ENCODE data around the gene CCDC92B.
"Not testable (repeated sequence)": the region's sequence is repeated elsewhere in the genome, so short reads cannot be mapped to it uniquely, and the experiment has no call there.

Gene CCDC92B

DNA sequence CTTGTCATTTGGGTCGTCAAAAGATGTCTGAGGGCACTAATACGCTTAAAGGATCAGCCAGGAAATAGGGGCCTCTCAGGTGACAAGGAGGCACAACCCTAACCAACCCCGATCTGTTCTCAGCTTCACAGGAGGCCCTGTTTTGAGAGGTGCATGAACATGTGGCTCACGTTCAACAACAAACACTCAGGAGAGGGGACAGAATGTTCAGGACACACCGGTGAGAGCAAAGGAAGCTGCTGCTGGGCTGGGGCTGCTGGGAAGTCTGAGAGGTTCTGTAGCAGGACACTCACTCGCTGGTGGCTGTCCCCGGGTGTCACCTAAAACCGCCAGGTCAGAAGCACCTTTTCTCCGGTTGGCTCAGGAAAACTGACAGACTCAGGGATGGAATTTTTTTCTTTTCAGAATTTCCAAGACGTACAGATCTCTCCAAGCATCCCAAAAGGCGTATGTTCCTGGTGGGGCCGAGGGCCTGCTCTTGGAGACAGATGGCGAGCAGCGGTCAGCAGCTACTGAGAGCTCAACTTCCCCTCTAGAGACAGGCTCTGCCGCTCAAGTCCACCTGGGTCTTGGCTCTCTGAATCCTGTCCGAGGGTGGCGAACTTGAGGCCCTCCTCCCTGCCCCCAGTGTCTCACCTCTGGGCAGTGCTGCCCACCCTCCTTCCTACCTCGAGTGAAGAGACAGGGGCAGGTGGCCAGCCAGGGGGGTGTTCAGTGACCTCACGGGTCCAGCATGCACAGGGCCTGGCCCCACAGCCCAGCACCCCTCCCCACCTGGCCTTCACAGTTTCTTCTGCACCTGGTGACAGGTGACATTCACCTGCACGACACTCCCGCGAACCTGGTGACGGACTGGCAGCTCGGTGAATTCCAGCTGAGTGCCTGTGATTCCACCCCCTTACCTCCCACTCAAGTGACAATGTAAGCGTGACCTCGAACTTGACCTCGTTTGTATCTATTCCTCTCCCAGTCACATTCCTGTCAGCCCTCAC, 60.8 kb downstream of the CCDC92B start:
- Histone ChIP-seq H3K36me3 (ENCODE audit: control insufficient read depth, insufficient read depth, low read length) (no peaks in the 10 kb centered on the region), H3K27me3 (ENCODE audit: control insufficient read depth, insufficient read depth, low read length) (no peaks in the 10 kb centered on the region), H3K4me3 (ENCODE audit: low read length) (no peak overlapping the region), H3K4me1 (ENCODE audit: control insufficient read depth, insufficient read depth, low read length) (peaks cover 4% of the 10 kb centered on the region), H3K9ac (ENCODE audit: low read length) (no peak overlapping the region), H3K9me3 (ENCODE audit: control insufficient read depth, low read length) (no peaks in the 10 kb centered on the region)

DNA sequence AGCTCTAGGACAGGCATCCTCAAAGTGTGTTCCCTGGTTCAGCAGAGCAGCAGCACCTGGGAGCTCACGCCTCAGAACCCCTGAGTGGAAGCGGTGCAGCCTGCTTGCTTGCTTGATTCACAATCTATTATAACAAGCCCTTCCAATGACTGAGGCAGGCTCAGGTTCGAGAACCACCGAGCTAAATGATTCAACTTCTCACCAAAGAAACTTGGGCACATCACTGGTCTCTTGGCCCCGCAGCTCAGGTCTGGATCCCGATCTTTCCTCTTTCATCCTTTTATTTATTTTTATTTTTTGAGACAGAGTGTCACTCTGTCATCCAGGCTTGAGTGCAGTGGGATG, 62.4 kb downstream of the CCDC92B start:
- Histone ChIP-seq H3K9me3 (ENCODE audit: control insufficient read depth, low read length) (no peaks in the 10 kb centered on the region), H3K36me3 (ENCODE audit: control insufficient read depth, insufficient read depth, low read length) (no peaks in the 10 kb centered on the region), H3K9ac (ENCODE audit: low read length) (no peak overlapping the region), H3K27me3 (ENCODE audit: control insufficient read depth, insufficient read depth, low read length) (no peaks in the 10 kb centered on the region), H3K4me3 (ENCODE audit: low read length) (no peak overlapping the region), H3K4me1 (ENCODE audit: control insufficient read depth, insufficient read depth, low read length) (peaks cover 4% of the 10 kb centered on the region)

DNA sequence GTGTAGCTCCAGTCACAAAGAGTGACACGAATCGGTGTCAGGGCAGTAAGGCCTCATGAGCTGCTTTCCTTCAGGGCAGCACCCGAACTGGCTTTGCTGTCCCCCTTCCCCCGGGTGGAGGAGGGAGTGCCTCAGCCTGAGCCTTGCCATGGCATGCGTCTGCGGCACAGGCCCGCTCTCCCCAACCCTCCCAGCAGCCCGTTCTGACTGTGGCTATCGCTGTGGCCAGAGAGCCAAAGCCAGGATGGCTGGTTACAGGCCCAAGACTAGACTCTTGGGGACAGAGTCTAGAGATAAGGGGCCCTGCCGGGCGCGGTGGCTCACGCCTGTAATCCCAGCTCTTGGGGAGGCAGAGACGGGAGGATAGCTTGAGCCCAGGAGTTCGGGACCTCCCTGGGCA, 63.8 kb downstream of the CCDC92B start:
- peaks cover 4% of the 10 kb centered on the region for H3K36me3 ChIP-seq (ENCODE audit: control insufficient read depth, insufficient read depth, low read length)

DNA sequence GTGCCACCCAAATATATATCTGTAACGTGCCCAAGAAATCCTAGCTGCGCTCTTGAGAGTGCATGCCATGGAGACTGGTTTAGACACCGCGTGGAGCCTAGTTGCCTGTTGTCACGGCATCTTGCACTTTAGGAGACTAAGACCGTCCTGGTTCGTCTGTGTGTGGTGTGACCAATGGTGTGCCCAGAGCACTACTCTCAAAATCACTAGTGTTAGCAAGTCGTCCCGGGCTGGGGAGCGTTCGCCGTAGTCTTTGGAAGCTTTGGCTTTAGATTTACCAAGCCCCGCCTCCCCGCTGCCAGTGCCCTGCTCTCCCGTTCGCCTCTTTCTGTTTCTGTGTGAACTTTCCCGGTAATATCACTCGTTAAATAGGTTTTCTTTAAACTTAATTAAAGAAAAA, 64.9 kb downstream of the CCDC92B start:
- peaks cover 7% of the 10 kb centered on the region for H3K36me3 ChIP-seq (ENCODE audit: control insufficient read depth, insufficient read depth, low read length)

More for the DNA sequence above, 63.8 kb downstream of the CCDC92B start:
- Histone ChIP-seq H3K9me3 (ENCODE audit: control insufficient read depth, low read length) (no peaks in the 10 kb centered on the region), H3K4me3 (ENCODE audit: low read length) (no peak overlapping the region), H3K9ac (ENCODE audit: low read length) (no peak overlapping the region), H3K27me3 (ENCODE audit: control insufficient read depth, insufficient read depth, low read length) (no peaks in the 10 kb centered on the region), H3K4me1 (ENCODE audit: control insufficient read depth, insufficient read depth, low read length) (peaks cover 4% of the 10 kb centered on the region)

DNA sequence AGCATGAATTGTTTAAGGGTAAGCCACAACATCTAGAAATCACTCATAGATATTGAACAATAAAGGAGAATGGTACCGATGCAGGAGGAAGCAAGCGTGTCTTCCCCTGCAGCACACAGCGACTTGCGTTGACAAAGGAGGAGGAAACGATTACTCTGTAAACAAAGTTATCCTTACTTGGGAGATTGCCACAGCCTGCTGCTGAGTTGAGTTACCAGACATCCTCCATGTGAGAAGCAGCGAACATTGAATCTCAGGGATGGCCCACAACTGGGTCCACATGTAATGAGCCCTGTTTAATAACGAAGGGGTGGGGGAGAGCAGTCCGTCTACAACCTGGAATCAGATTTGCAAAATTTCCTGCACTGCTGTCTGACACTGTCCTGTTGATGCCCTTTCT, 65.5 kb downstream of the CCDC92B start:
- Histone ChIP-seq H3K9ac (ENCODE audit: low read length) (no peak overlapping the region), H3K27me3 (ENCODE audit: control insufficient read depth, insufficient read depth, low read length) (no peaks in the 10 kb centered on the region), H3K9me3 (ENCODE audit: control insufficient read depth, low read length) (no peaks in the 10 kb centered on the region), H3K4me3 (ENCODE audit: low read length) (no peak overlapping the region), H3K36me3 (ENCODE audit: control insufficient read depth, insufficient read depth, low read length) (peaks cover 7% of the 10 kb centered on the region), H3K4me1 (ENCODE audit: control insufficient read depth, insufficient read depth, low read length) (peaks cover 4% of the 10 kb centered on the region)

More for the DNA sequence above, 64.9 kb downstream of the CCDC92B start:
- no peaks in the 10 kb centered on the region for H3K9me3 ChIP-seq (ENCODE audit: control insufficient read depth, low read length)
- no peak overlapping the region for H3K9ac ChIP-seq (ENCODE audit: low read length)
- H3K4me3 ChIP-seq (ENCODE audit: low read length) = no peak overlapping the region
- H3K4me1 ChIP-seq (ENCODE audit: control insufficient read depth, insufficient read depth, low read length) = peaks cover 4% of the 10 kb centered on the region
- no peaks in the 10 kb centered on the region for H3K27me3 ChIP-seq (ENCODE audit: control insufficient read depth, insufficient read depth, low read length)

DNA sequence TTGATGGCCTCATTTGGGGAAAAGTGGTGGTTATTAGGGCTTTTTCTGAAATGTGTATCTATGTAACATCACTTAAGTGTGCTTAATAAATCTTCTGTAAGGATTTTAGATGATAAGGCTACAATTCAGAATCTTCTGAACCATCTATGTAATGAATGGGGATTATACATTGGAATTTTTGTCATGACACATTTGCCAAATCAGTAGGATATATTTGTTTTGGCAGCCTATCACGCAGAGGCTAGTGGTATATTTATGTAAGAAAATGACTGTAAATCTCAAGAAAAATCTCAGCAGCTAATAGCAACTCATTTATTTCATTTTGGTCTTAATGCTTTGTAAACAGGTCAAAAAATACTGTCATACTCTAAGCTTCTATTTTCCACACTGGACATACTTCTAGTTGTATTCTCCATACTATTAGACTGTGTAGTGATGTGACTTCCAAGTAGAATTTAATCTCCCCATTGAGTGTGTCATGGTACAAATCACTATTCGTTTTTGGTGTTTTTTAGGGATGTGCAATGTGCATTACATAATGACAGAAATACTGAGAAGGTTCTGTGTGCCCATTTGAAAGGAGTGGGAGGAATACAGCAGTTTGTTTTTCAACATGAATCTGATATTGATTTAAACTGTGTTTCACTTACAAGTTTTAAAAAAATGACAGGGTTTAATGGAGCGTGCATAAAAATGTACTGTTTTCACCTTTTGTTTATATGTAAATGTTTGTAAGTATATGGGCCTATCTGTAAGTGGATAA, 67.1 kb downstream of the CCDC92B start:
- H3K4me3 ChIP-seq (ENCODE audit: low read length) = no peak overlapping the region
- H3K36me3 ChIP-seq (ENCODE audit: control insufficient read depth, insufficient read depth, low read length) = peaks cover 7% of the 10 kb centered on the region
- H3K9ac ChIP-seq (ENCODE audit: low read length) = no peak overlapping the region
- H3K4me1 ChIP-seq (ENCODE audit: control insufficient read depth, insufficient read depth, low read length) = peaks cover 4% of the 10 kb centered on the region
- H3K9me3 ChIP-seq (ENCODE audit: control insufficient read depth, low read length) = no peaks in the 10 kb centered on the region
- H3K27me3 ChIP-seq (ENCODE audit: control insufficient read depth, insufficient read depth, low read length) = no peaks in the 10 kb centered on the region

DNA sequence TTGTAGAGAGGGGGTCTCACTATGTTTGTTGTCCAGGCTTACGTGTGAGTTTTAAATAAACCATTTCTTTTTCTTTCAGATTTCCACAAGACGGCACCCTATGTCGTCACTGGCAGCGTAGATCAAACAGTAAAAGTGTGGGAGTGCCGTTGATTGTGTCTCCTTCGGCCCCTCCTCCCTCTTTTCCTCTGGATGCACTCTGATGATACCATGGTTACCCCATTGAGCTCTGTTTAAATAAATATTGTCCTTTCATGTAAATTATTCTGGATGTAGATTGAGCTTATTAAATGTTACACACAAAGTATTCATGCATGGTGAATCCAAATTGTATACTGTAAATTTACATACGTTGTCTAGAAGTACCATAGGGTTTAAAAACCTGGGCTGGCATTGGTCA, 67.8 kb downstream of the CCDC92B start:
- Histone ChIP-seq H3K4me1 (ENCODE audit: control insufficient read depth, insufficient read depth, low read length) (peaks cover 4% of the 10 kb centered on the region), H3K9me3 (ENCODE audit: control insufficient read depth, low read length) (no peaks in the 10 kb centered on the region), H3K36me3 (ENCODE audit: control insufficient read depth, insufficient read depth, low read length) (peaks cover 7% of the 10 kb centered on the region), H3K4me3 (ENCODE audit: low read length) (no peak overlapping the region), H3K27me3 (ENCODE audit: control insufficient read depth, insufficient read depth, low read length) (no peaks in the 10 kb centered on the region), H3K9ac (ENCODE audit: low read length) (no peak overlapping the region)

DNA sequence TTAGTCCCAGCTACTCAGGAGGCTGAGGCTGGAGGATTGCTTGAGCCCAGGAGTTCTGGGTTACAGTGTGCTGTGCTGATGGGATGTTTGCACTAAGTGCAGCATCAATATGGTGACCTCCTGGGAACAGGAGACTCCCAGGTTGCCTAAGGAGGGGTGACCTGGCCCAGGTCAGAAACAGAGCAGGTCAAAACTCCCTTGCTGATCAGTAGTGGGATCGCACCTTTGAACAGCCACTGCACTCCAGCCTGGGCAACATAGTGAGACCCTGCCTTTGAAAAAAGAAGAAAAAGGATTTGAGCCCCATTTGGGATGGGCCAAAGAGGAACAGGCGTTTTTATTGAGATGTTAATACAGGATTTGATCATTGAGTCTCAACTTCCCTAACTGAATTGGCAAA, 68.5 kb downstream of the CCDC92B start:
- Histone ChIP-seq H3K27me3 (ENCODE audit: control insufficient read depth, insufficient read depth, low read length) (no peaks in the 10 kb centered on the region), H3K4me3 (ENCODE audit: low read length) (no peak overlapping the region), H3K9me3 (ENCODE audit: control insufficient read depth, low read length) (no peaks in the 10 kb centered on the region), H3K36me3 (ENCODE audit: control insufficient read depth, insufficient read depth, low read length) (peaks cover 7% of the 10 kb centered on the region), H3K4me1 (ENCODE audit: control insufficient read depth, insufficient read depth, low read length) (peaks cover 4% of the 10 kb centered on the region), H3K9ac (ENCODE audit: low read length) (no peak overlapping the region)

DNA sequence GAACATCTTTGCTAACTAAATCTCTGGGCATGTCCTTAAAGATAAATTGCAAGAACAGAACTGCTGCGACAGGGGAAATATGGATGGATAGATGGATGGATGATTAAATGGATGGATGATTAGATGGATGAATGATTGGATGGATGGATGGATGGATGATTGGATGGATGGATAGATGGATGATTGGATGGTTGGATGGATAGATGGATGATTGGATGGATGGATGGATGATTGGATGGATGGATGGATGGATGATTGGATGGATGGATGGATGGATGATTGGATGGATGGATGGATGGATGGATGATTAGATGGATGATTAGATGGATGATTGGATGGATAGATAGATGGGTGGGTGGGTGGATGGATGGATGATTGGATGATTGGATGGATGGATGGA, 70.2 kb downstream of the CCDC92B start:
- H3K4me1 ChIP-seq (ENCODE audit: control insufficient read depth, insufficient read depth, low read length); H3K9ac ChIP-seq (ENCODE audit: low read length); H3K27me3 ChIP-seq (ENCODE audit: control insufficient read depth, insufficient read depth, low read length); H3K4me3 ChIP-seq (ENCODE audit: low read length); H3K9me3 ChIP-seq (ENCODE audit: control insufficient read depth, low read length); H3K36me3 ChIP-seq (ENCODE audit: control insufficient read depth, insufficient read depth, low read length): not testable (repeated sequence)
